ENCODE data around the gene RPL36AL. TPM values are rescaled to one million over a fixed set of nuclear protein-coding genes. Genes with fewer than 3 reads are reported as not detected.
"Not testable (repeated sequence)": the region's sequence is repeated elsewhere in the genome, so short reads cannot be mapped to it uniquely, and the experiment has no call there.

The RPL36AL gene
- total RNA-seq (2014; rRNA removed; shearing (Covaris generic); ENCODE audit: low replicate concordance): 396 and 770 TPM in 2 replicates

GRCh38 chr14:49620182-49621113 lies at the start of gene RPL36AL, which contains the start of gene MGAT2:
Gene RPL36AL, minus strand, starts transcription at chr14:49620626. Its CDS starts 1,522 bp downstream, at chr14:49619104.
Gene MGAT2, plus strand, starts transcription at chr14:49620799. Its CDS starts 470 bp downstream, at chr14:49621269.
- Histone ChIP-seq H4K20me1 (ENCODE audit: insufficient read depth, low read depth, low read length) (peaks cover 43% of the 10 kb centered on the region), H3K9me3 (ENCODE audit: low read length) (no peaks in the 10 kb centered on the region), H3K4me3 (ENCODE audit: low read length) (peak within 1 kb of the TSS; percentile 95), H3K9ac (ENCODE audit: low read length) (peak within 1 kb of the TSS; percentile 95), H3K79me2 (ENCODE audit: low read length) (peaks cover 81% of the 10 kb centered on the region), H3K4me2 (ENCODE audit: low read depth, low read length, poor library complexity, severe bottlenecking) (peak within 1 kb of the TSS; percentile 96), H3K9me2 (replicated peaks; ENCODE audit: insufficient read depth, low read length) (no peaks in the 10 kb centered on the region), H3K27ac (ENCODE audit: low read length) (peak within 1 kb of the TSS; percentile 90), H3K4me1 (ENCODE audit: low read length) (peaks cover 62% of the 10 kb centered on the region), H3K36me3 (ENCODE audit: insufficient read depth, low read length) (peaks cover 42% of the 10 kb centered on the region), H2AFZ (ENCODE audit: low read length) (peak within 1 kb of the TSS; percentile 73; the same call in 1 of the 2 replicates), H3K27me3 (ENCODE audit: low read length) (no peaks in the 10 kb centered on the region)
- DNase-seq: peak; percentile 100

GRCh38 chr14:49659526-49660455 lies 39.4 kb upstream of the RPL36AL start:
- Histone ChIP-seq H3K79me2 (ENCODE audit: low read length) (peaks cover 21% of the 10 kb centered on the region), H3K9ac (ENCODE audit: low read length) (no peak overlapping the region), H3K9me3 (ENCODE audit: low read length) (no peaks in the 10 kb centered on the region), H3K27ac (ENCODE audit: low read length) (no peak overlapping the region), H3K4me3 (ENCODE audit: low read length) (no peak overlapping the region), H4K20me1 (ENCODE audit: insufficient read depth, low read depth, low read length) (no peaks in the 10 kb centered on the region), H3K4me1 (ENCODE audit: low read length) (no peaks in the 10 kb centered on the region), H3K9me2 (replicated peaks; ENCODE audit: insufficient read depth, low read length) (no peaks in the 10 kb centered on the region), H3K27me3 (ENCODE audit: low read length) (no peaks in the 10 kb centered on the region), H2AFZ (ENCODE audit: low read length) (no peak overlapping the region), H3K4me2 (ENCODE audit: low read depth, low read length, poor library complexity, severe bottlenecking) (no peak overlapping the region), H3K36me3 (ENCODE audit: insufficient read depth, low read length) (peaks cover 7% of the 10 kb centered on the region; the same call in 1 of the 2 replicates)
- DNase-seq: no peak

- H3K36me3 ChIP-seq (ENCODE audit: insufficient read depth, low read length): peaks cover 19% of the 10 kb centered on the region; the same call in 1 of the 2 replicates
- DNase-seq; H3K9me2 ChIP-seq (replicated peaks; ENCODE audit: insufficient read depth, low read length); H3K4me1 ChIP-seq (ENCODE audit: low read length); H3K4me2 ChIP-seq (ENCODE audit: low read depth, low read length, poor library complexity, severe bottlenecking); H2AFZ ChIP-seq (ENCODE audit: low read length); H4K20me1 ChIP-seq (ENCODE audit: insufficient read depth, low read depth, low read length); H3K9me3 ChIP-seq (ENCODE audit: low read length); H3K27me3 ChIP-seq (ENCODE audit: low read length); H3K27ac ChIP-seq (ENCODE audit: low read length); H3K4me3 ChIP-seq (ENCODE audit: low read length); H3K9ac ChIP-seq (ENCODE audit: low read length): not testable (repeated sequence)
- peaks cover 21% of the 10 kb centered on the region for H3K79me2 ChIP-seq (ENCODE audit: low read length)
Measured at GRCh38 chr14:49657500-49657899, 37.1 kb upstream of the RPL36AL start.

GRCh38 chr14:49654511-49654910 lies 34.1 kb upstream of the RPL36AL start:
- Histone ChIP-seq H3K27me3 (ENCODE audit: low read length) (no peaks in the 10 kb centered on the region), H3K79me2 (ENCODE audit: low read length) (peaks cover 14% of the 10 kb centered on the region), H3K4me1 (ENCODE audit: low read length) (no peaks in the 10 kb centered on the region), H3K4me2 (ENCODE audit: low read depth, low read length, poor library complexity, severe bottlenecking) (no peak overlapping the region), H3K27ac (ENCODE audit: low read length) (no peak overlapping the region), H3K4me3 (ENCODE audit: low read length) (no peak overlapping the region), H2AFZ (ENCODE audit: low read length) (no peak overlapping the region), H3K9me3 (ENCODE audit: low read length) (no peaks in the 10 kb centered on the region), H3K36me3 (ENCODE audit: insufficient read depth, low read length) (peaks cover 33% of the 10 kb centered on the region; the same call in 1 of the 2 replicates), H3K9ac (ENCODE audit: low read length) (no peak overlapping the region), H3K9me2 (replicated peaks; ENCODE audit: insufficient read depth, low read length) (no peaks in the 10 kb centered on the region), H4K20me1 (ENCODE audit: insufficient read depth, low read depth, low read length) (no peaks in the 10 kb centered on the region)
- DNase-seq: no peak

- H3K27me3 ChIP-seq (ENCODE audit: low read length): no peaks in the 10 kb centered on the region
- DNase-seq: no peak
- H3K27ac ChIP-seq (ENCODE audit: low read length): no peak overlapping the region
- H2AFZ ChIP-seq (ENCODE audit: low read length): no peak overlapping the region
- H3K4me3 ChIP-seq (ENCODE audit: low read length): no peak overlapping the region
- H3K79me2 ChIP-seq (ENCODE audit: low read length): peaks cover 17% of the 10 kb centered on the region
- H3K36me3 ChIP-seq (ENCODE audit: insufficient read depth, low read length): peaks cover 33% of the 10 kb centered on the region; the same call in 1 of the 2 replicates
- no peaks in the 10 kb centered on the region for H3K4me1 ChIP-seq (ENCODE audit: low read length)
- no peak overlapping the region for H3K4me2 ChIP-seq (ENCODE audit: low read depth, low read length, poor library complexity, severe bottlenecking)
- no peak overlapping the region for H3K9ac ChIP-seq (ENCODE audit: low read length)
- no peaks in the 10 kb centered on the region for H3K9me2 ChIP-seq (replicated peaks; ENCODE audit: insufficient read depth, low read length)
- no peaks in the 10 kb centered on the region for H3K9me3 ChIP-seq (ENCODE audit: low read length)
- no peaks in the 10 kb centered on the region for H4K20me1 ChIP-seq (ENCODE audit: insufficient read depth, low read depth, low read length)
Measured at GRCh38 chr14:49653508-49653907, 33.1 kb upstream of the RPL36AL start.

GRCh38 chr14:49642163-49642562 lies 21.7 kb upstream of the RPL36AL start:
- Histone ChIP-seq H2AFZ (ENCODE audit: low read length) (no peak overlapping the region), H3K4me2 (ENCODE audit: low read depth, low read length, poor library complexity, severe bottlenecking) (no peak overlapping the region), H3K9me3 (ENCODE audit: low read length) (no peaks in the 10 kb centered on the region), H3K27ac (ENCODE audit: low read length) (no peak overlapping the region), H3K9me2 (replicated peaks; ENCODE audit: insufficient read depth, low read length) (no peaks in the 10 kb centered on the region), H4K20me1 (ENCODE audit: insufficient read depth, low read depth, low read length) (0 out of 2 replicates have a peak, but pooled peaks cover 9% of the 10 kb centered on the region), H3K4me1 (ENCODE audit: low read length) (peaks cover 14% of the 10 kb centered on the region; the same call in 1 of the 2 replicates), H3K9ac (ENCODE audit: low read length) (no peak overlapping the region), H3K4me3 (ENCODE audit: low read length) (no peak overlapping the region), H3K36me3 (ENCODE audit: insufficient read depth, low read length) (peaks cover 36% of the 10 kb centered on the region; the same call in 1 of the 2 replicates), H3K79me2 (ENCODE audit: low read length) (peaks cover 69% of the 10 kb centered on the region), H3K27me3 (ENCODE audit: low read length) (no peaks in the 10 kb centered on the region)
- DNase-seq: no peak

GRCh38 chr14:49641697-49642129 lies 21.3 kb upstream of the RPL36AL start:
- peaks cover 38% of the 10 kb centered on the region for H3K36me3 ChIP-seq (ENCODE audit: insufficient read depth, low read length)

More at GRCh38 chr14:49641697-49642129, 21.3 kb upstream of the RPL36AL start:
- Histone ChIP-seq H2AFZ (ENCODE audit: low read length) (no peak overlapping the region), H3K27me3 (ENCODE audit: low read length) (no peaks in the 10 kb centered on the region), H3K4me1 (ENCODE audit: low read length) (peaks cover 18% of the 10 kb centered on the region), H3K9ac (ENCODE audit: low read length) (no peak overlapping the region), H4K20me1 (ENCODE audit: insufficient read depth, low read depth, low read length) (peaks cover 12% of the 10 kb centered on the region), H3K4me3 (ENCODE audit: low read length) (no peak overlapping the region), H3K9me3 (ENCODE audit: low read length) (no peaks in the 10 kb centered on the region), H3K27ac (ENCODE audit: low read length) (no peak overlapping the region), H3K4me2 (ENCODE audit: low read depth, low read length, poor library complexity, severe bottlenecking) (no peak overlapping the region), H3K79me2 (ENCODE audit: low read length) (peaks cover 70% of the 10 kb centered on the region), H3K9me2 (replicated peaks; ENCODE audit: insufficient read depth, low read length) (no peaks in the 10 kb centered on the region)
- DNase-seq: no peak

Data from Karpas-422 (cell line).